OCI-M2 (cell line): Measurements from ENCODE around the gene BDNF.
"Not testable (repeated sequence)": the region's sequence is repeated elsewhere in the genome, so short reads cannot be mapped to it uniquely, and the experiment has no call there.

Source experiments
- DNase-seq: peaks from one replicate; lab custom pipeline; 2025; ENCODE audit not compliant: unreplicated experiment; lab: John Stamatoyannopoulos, UW

The BDNF gene

GRCh38 chr11:27672836-27673464 is 27.3 kb downstream of the BDNF start:
- no peak for DNase-seq

GRCh38 chr11:27665508-27666101 is 34.6 kb downstream of the BDNF start:
- not testable (repeated sequence) for DNase-seq

- DNase-seq: no peak
Measured at GRCh38 chr11:27663326-27663725, 36.9 kb downstream of the BDNF start.

DNA sequence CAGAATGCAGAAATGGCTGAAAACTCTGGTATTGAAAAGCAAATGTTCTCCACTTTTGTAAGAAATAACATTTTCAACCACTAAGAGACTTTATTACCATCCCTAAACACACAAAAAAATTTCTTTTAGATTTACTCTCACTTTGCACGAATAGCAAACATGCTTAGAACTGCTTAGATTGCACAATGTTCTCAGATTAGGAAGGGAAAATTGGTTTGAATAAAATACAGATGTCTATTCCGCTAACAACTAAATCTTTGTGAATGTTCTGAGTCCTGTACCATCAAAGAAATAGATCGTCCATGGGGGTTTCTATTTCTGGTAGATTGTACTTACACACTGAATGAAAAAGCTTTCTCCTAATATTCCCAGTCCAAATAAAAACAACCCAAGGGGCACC is 40.1 kb downstream of the BDNF start:
- no peak for DNase-seq

DNA sequence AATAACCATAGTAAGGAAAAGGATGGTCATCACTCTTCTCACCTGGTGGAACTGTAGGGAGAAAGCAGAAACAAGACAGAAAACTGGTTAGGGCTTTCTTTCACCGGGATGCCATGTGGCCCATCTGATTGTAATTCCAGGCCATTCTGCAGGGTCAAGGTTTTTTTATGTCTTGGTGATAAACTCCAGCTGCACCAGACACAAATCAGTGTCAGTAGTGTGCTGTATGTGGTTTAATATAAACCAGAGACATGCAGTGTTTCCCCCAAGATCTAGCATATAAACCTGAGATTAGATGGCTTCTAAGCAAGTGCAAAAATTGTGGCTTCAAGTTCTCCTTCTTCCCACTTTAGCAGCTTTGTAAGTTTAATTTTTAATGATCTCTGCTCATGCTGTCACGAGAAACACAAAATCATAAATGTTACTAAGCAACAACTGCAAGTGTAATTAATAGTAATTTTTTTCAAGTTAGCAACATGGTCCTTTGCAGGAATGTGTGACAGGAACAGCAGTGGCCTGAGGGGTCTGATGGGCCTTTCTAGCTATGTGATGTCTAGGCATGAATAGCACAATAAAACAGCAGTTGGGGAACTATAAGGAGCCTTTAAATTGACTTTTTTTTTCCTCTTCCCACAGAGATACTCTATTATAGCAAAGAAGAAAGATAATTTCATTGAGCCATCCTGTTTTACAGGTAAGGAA is 41.6 kb downstream of the BDNF start:
- no peak for DNase-seq

GRCh38 chr11:27656806-27657483 is 43.3 kb downstream of the BDNF start:
- DNase-seq: no peak

GRCh38 chr11:27656320-27656719 is 43.9 kb downstream of the BDNF start:
- DNase-seq: no peak

GRCh38 chr11:27653990-27654758 is 46.1 kb downstream of the BDNF start:
- DNase-seq: no peak

DNA sequence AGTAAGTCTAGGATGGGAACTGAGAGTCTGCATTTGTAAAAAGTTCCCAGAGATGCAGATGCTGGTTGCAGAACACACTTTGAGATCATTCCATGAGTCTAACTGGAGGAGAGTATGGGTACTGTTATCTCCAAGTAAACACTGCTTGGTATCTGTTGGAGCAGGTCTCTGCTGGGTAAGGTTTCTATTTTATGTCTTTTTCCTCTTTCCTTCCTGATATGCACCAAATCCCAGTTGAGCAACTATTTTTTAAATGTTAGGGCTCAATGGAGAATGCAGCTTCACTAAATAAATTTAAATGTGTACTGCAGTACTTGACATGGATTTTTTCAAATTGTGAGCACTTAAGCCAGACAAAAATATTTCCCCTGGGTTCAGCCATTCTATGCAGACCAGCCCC is 48.5 kb downstream of the BDNF start:
- DNase-seq: no peak

GRCh38 chr11:27650988-27651387 is 49.3 kb downstream of the BDNF start:
- DNase-seq: no peak

DNA sequence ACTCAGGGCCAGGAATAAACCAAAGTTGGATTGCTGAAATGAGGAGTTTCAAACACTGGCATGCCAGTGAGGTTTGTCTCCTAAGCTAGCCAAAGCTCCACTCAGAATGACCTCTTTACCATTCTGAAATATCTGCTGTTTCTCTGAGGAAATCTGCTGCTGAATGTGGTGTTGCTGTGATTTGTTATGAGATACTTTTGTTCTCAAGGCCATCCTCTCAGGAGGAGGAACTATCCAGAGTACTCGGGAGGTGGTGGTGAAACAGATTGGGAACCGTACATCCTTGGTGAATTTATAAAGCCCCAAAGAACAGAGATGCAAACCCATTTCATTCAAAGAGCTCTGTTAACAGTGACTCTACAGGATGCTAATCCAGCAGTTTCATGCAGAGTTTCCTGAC is 50.5 kb downstream of the BDNF start:
- no peak for DNase-seq

DNA sequence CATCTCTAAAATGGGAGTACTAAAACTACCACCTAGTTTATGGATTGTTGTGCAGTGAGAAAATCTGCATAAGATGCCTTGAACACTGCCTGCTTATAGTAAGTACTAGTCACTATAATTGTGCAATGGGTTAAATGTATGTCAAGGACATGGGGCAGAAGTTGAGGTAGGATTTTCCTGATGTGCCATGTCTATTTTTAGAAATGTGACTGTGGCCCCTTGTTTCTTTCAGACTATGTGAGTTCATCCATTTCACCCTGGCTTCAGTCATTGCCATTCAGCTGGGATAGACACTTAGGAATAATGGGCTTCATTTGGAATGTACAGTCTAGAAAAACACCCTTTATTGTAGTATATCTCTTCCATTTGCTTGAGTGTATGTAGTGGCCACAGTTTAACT is 51.4 kb downstream of the BDNF start:
- DNase-seq: no peak

DNA sequence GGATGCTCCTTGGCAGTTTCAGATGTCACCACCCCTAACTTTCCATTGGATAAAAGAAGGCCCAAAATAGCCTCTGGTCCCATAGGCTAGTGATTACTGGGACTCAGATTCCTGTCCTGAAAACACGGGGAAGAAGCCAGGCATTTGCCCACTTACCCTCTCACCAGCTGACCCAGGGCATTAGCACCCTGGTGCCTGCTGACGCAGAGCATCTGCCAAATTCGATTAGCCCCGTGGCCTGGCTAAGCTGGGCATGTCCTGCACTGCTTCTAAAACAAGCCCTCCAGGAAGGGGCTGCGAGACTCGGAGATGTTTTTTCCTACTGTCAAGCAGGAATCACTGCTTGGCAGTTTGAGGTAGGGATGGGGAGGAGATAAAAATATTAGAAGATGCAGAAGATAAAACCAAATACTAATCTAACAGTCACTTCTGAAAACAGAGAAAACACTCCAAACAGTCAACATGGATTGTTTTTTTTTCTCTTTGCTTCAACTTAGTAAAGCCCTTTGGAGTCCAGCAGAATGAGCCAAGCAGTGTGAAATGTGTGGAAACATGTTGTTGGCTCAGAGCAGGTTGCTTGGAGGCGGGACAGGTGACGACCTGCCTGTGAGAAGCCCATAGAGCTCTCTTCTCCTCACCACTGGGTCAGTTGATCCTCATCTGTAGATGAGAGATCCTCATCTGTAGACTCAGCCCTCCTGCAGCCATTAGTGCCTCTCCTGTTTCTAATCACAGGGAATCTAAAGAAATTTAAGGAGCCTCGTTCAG is 54.0 kb downstream of the BDNF start:
- DNase-seq: no peak

DNA sequence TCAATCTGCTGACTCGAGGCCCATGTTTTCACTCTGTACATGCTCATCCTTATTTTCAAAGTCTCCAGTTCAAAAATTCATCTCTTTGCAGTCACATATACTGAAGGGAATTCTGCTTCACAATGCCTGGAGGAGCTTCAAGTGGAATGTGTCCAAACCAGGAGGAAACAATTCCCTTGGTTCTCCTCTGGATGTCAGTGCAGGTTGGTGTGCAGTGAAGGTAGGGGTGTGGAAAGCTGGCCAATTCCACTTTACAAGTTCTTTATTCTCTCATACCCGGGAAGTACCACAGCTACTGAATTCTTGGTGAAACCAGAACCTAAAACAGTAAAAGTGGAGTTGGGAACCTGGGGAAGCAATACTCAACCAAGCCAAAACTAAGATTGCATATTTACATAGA is 57.3 kb downstream of the BDNF start:
- DNase-seq: no peak

DNA sequence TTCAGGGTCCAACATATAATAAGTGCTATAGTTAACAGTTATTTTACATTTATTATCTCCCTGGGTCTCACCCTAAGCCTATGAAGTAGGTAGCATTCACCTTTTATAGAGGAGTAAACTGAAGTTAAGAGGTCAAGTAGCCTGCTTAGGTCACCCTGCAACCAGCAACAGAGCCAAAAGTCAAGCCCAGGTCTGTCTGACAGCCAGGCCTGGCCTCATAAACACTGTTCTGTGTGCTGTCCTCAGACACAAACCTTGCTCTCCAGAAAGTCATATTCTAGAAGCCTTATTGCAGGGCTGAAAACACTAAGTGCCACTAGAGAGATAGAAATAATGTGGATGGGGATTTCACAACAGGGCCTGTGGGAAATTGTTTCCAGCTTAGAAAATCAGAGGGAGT is 59.3 kb downstream of the BDNF start:
- no peak for DNase-seq

- no peak for DNase-seq
Measured at GRCh38 chr11:27635567-27636037, 64.7 kb downstream of the BDNF start.

DNA sequence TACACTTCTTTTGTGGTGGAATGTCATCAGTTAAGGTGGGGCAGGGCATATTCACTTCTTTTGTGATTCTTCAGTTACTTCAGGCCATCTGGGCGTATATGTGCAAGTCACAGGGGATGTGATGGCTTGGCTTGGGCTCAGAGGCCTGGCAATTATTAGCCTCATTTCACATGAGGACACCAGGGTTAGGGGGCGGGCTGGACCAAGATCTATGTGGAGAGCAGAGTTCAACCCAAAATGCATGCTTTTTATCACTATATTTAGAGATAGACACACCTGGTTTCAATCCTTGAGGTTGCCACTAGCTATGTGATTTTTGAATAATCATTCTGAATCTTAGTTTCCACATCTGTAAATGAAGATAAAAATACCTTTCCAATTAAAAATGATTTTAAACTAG is 65.5 kb downstream of the BDNF start:
- DNase-seq: not testable (repeated sequence)

- DNase-seq: not testable (repeated sequence)
Measured at GRCh38 chr11:27634282-27634681, 66.0 kb downstream of the BDNF start.

GRCh38 chr11:27629023-27629422 is 71.2 kb downstream of the BDNF start:
- DNase-seq: not testable (repeated sequence)

- no peak for DNase-seq
Measured at GRCh38 chr11:27627979-27628378, 72.3 kb downstream of the BDNF start.
